Stimulated activated CD8-positive, alpha-beta memory T cell treated with anti-CD3 and anti-CD28 coated beads, Interleukin-15, amount 100 ng/mL, for 48 hours (primary cell): ENCODE results near the gene MED12L.

Experiments used
- DNase-seq, 2 donors: peaks; one replicate each; pipeline ENCODE4 v3.0.0-alpha.2; 2020; ENCODE audit warnings: low read depth in 2 of 2

Gene MED12L

GRCh38 chr3:151289445-151289844 lies 204.0 kb downstream of the MED12L start:
- DNase-seq: no peak

- no peak for DNase-seq
Observed at GRCh38 chr3:151290673-151291072, 205.2 kb downstream of the MED12L start.

GRCh38 chr3:151293127-151293526 lies 207.7 kb downstream of the MED12L start:
- no peak for DNase-seq

GRCh38 chr3:151296226-151296625 lies 210.8 kb downstream of the MED12L start:
- DNase-seq: no peak

GRCh38 chr3:151297429-151297828 lies 212.0 kb downstream of the MED12L start:
- DNase-seq: no peak

GRCh38 chr3:151299006-151299405 lies 213.5 kb downstream of the MED12L start:
- DNase-seq: no peak

- no peak for DNase-seq
Observed at GRCh38 chr3:151300539-151300938, 215.1 kb downstream of the MED12L start.

- DNase-seq: no peak
Observed at GRCh38 chr3:151301787-151302186, 216.3 kb downstream of the MED12L start.

GRCh38 chr3:151303751-151304150 lies 218.3 kb downstream of the MED12L start:
- no peak for DNase-seq

- DNase-seq: no peak
Observed at GRCh38 chr3:151305060-151305774, 219.8 kb downstream of the MED12L start.

GRCh38 chr3:151305775-151306151 lies 220.3 kb downstream of the MED12L start:
- no peak for DNase-seq

GRCh38 chr3:151306168-151306810 lies 220.8 kb downstream of the MED12L start:
- DNase-seq: no peak

- no peak for DNase-seq
Observed at GRCh38 chr3:151307131-151307530, 221.7 kb downstream of the MED12L start.

GRCh38 chr3:151307583-151308488 lies 222.4 kb downstream of the MED12L start:
- DNase-seq: no peak

- no peak for DNase-seq
Observed at GRCh38 chr3:151309566-151309965, 224.1 kb downstream of the MED12L start.

GRCh38 chr3:151312972-151313371 lies 227.5 kb downstream of the MED12L start:
- no peak for DNase-seq

GRCh38 chr3:151314137-151314536 lies 228.7 kb downstream of the MED12L start:
- DNase-seq: no peak

GRCh38 chr3:151314593-151314992 lies 229.1 kb downstream of the MED12L start:
- DNase-seq: no peak

- DNase-seq: no peak
Observed at GRCh38 chr3:151315136-151315535, 229.7 kb downstream of the MED12L start.

- no peak for DNase-seq
Observed at GRCh38 chr3:151315846-151316245, 230.4 kb downstream of the MED12L start.

GRCh38 chr3:151316267-151316991 lies 231.0 kb downstream of the MED12L start, which contains the start of gene GPR87:
GPR87 (minus strand) TSS chr3:151316820; CDS start chr3:151300100, 16,720 bp downstream.
- no peak for DNase-seq

GRCh38 chr3:151318313-151318712 lies 232.8 kb downstream of the MED12L start:
- no peak for DNase-seq
